PFSK-1 (cell line): ENCODE data around the gene MPST.

Source experiments
- POLR2AphosphoS5 ChIP-seq: IDR thresholded peaks from 2 replicates; pipeline ENCODE4 v1.6.1; 2012; ENCODE audit warnings: low read depth, mild to moderate bottlenecking, control low read depth, low read length, moderate library complexity
- SIN3A ChIP-seq: IDR thresholded peaks from 2 replicates; pipeline ENCODE4 v1.6.1; 2012; ENCODE audit warnings: mild to moderate bottlenecking, low read length, moderate library complexity, borderline replicate concordance; ENCODE audit not compliant: insufficient read depth
- TF ChIP-seq, protein P1 (sequence below), 2 experiments: IDR thresholded peaks; 2 replicates each; pipeline versions ENCODE4 v1.6.1 to v1.8.0; 2011 to 2012; ENCODE audit warnings: low read depth in 2 of 2, low read length in 2 of 2, control low read depth in 1 of 2, inconsistent platforms in 1 of 2, mild to moderate bottlenecking in 1 of 2, moderate library complexity in 1 of 2; ENCODE audit not compliant: insufficient read depth in 1 of 2

DNA sequence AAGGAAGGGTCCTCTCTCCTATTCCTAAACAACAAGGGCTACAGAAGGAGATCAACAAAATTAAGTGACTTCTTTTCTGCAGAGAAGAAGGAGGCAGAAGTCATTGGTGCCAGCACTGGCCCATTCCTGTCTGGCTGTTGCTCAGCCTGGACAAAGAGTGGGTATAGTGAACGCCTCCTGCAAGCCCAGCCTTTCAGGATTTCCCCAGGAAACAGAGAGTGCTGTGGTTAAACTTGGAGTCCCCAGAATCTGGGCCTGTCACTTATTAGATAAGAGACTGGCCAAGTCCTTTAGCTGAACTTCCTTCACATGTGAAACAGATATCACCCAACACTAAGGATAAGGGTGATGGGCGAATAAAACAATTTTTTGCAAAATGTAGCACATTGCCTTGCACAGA, 11.2 kb upstream of the MPST start:
- TF ChIP-seq, protein P1, sequence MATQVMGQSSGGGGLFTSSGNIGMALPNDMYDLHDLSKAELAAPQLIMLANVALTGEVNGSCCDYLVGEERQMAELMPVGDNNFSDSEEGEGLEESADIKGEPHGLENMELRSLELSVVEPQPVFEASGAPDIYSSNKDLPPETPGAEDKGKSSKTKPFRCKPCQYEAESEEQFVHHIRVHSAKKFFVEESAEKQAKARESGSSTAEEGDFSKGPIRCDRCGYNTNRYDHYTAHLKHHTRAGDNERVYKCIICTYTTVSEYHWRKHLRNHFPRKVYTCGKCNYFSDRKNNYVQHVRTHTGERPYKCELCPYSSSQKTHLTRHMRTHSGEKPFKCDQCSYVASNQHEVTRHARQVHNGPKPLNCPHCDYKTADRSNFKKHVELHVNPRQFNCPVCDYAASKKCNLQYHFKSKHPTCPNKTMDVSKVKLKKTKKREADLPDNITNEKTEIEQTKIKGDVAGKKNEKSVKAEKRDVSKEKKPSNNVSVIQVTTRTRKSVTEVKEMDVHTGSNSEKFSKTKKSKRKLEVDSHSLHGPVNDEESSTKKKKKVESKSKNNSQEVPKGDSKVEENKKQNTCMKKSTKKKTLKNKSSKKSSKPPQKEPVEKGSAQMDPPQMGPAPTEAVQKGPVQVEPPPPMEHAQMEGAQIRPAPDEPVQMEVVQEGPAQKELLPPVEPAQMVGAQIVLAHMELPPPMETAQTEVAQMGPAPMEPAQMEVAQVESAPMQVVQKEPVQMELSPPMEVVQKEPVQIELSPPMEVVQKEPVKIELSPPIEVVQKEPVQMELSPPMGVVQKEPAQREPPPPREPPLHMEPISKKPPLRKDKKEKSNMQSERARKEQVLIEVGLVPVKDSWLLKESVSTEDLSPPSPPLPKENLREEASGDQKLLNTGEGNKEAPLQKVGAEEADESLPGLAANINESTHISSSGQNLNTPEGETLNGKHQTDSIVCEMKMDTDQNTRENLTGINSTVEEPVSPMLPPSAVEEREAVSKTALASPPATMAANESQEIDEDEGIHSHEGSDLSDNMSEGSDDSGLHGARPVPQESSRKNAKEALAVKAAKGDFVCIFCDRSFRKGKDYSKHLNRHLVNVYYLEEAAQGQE (IDR thresholded peaks at IDR 0.05; ENCODE audit: insufficient read depth in 1 of 2, low read depth in 2 of 2, low read length in 2 of 2): no peak
- no peak for TF ChIP-seq POLR2AphosphoS5
- TF ChIP-seq SIN3A: no peak
